Breast epithelium (tissue), 4 donors: ENCODE data around the gene MTUS2. TPM values are rescaled to one million over a fixed set of nuclear protein-coding genes. Genes with fewer than 3 reads are reported as not detected.

Experiments
- DNase-seq, 2 donors: peaks; one replicate each; pipeline ENCODE4 v3.0.0-alpha.2; 2019; ENCODE audit warnings: low spot score in 2 of 2
- H3K27ac ChIP-seq, 2 donors: fragments of 200-600 bp; sonication (generic) in 1 of 2; one replicate each; pipeline ENCODE4 v1.5.1; 2016 to 2019; ENCODE audit warnings: mild to moderate bottlenecking in 1 of 2
- H3K27me3 ChIP-seq, 2 donors: fragments of 200-600 bp; sonication (generic) in 1 of 2; one replicate each; pipeline versions ENCODE4 v1.5.1 to v1.6.0; 2017 to 2019; ENCODE audit warnings: control low read depth in 1 of 2, mild to moderate bottlenecking in 1 of 2
- H3K36me3 ChIP-seq: fragments of 200-600 bp; one replicate; pipeline ENCODE4 v1.5.1; 2019
- H3K4me1 ChIP-seq, 2 donors: fragments of 200-600 bp; sonication (generic); one replicate each; pipeline ENCODE4 v1.5.1; 2016 to 2019; ENCODE audit warnings: control low read depth in 1 of 2
- H3K4me3 ChIP-seq, 3 donors: fragments of 200-600 bp; sonication (generic); 1 replicate in 2 of 3; 2 replicates in 1 of 3; pipeline ENCODE4 v1.5.1; 2016 to 2019; ENCODE audit warnings: mild to moderate bottlenecking in 3 of 3, moderate library complexity in 2 of 3
- H3K9me3 ChIP-seq, 2 donors: fragments of 200-600 bp; sonication (generic) in 1 of 2; one replicate each; pipeline ENCODE4 v1.5.1; 2016 to 2019; ENCODE audit warnings: control low read depth in 1 of 2
- POLR2A ChIP-seq: fragments of 450-650 bp; IDR thresholded peaks from one replicate; pipeline ENCODE4 v1.6.1; 2016; ENCODE audit warnings: antibody characterized with exemption, mild to moderate bottlenecking, moderate library complexity
- POLR2AphosphoS5 ChIP-seq, 3 donors: sonication (generic); formaldehyde crosslinking; IDR thresholded peaks; one replicate each; pipeline ENCODE4 v1.6.1; 2017; ENCODE audit warnings: antibody characterized with exemption in 3 of 3
- intact Hi-C: fragments of 100-400 bp; cut with DNase I; formaldehyde crosslinking; loops from one replicate; pipeline ENCODE4 v1.15.1; 2023; ENCODE audit warnings: low total_unique reads
- total RNA-seq, 3 donors: library from RNA; depleted of rRNA; stranded (reverse); fragments of >200 nt; gene quantifications; one replicate each; pipeline ENCODE4 v1.1.0, GENCODE V29; 2016
- TF ChIP-seq, protein P1 (sequence below), 3 donors: fragments of 450-650 bp; IDR thresholded peaks; one replicate each; pipeline ENCODE4 v1.5.1; 2016 to 2017; ENCODE audit warnings: antibody characterized with exemption in 3 of 3, mild to moderate bottlenecking in 3 of 3, moderate library complexity in 3 of 3

MTUS2 gene
- total RNA-seq, 3 donors from 2014 or later = under 0.01 to 1.0 TPM; not detected in 1

DNA sequence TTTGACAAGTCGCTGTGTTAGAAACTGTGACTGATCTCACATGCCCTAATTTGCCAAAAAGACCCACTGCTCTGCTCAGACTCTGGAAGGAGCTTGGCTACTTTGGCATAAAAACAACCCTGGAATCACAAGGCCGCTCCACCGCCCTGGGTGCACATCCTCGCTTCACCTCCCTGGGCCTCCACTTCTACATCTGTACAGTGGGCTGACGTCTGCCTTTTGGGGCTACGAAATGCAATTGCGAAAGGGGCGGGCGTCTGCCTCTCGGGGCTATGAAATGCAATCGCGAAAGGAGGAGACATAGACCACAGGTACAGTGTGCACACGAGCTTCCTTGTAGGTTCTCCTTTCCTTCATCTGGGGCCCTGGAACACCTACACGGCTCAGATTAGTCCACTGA, 701.2 kb downstream of the MTUS2 start:
- DNase-seq = no peak
- no peaks in the 10 kb centered on the region for H3K36me3 ChIP-seq
- no peaks in the 10 kb centered on the region for H3K4me1 ChIP-seq
- H3K9me3 ChIP-seq = no peaks in the 10 kb centered on the region
- TF ChIP-seq POLR2AphosphoS5 (IDR thresholded peaks at IDR 0.05) (no peak), POLR2A (no peak)
- TF ChIP-seq, protein P1, sequence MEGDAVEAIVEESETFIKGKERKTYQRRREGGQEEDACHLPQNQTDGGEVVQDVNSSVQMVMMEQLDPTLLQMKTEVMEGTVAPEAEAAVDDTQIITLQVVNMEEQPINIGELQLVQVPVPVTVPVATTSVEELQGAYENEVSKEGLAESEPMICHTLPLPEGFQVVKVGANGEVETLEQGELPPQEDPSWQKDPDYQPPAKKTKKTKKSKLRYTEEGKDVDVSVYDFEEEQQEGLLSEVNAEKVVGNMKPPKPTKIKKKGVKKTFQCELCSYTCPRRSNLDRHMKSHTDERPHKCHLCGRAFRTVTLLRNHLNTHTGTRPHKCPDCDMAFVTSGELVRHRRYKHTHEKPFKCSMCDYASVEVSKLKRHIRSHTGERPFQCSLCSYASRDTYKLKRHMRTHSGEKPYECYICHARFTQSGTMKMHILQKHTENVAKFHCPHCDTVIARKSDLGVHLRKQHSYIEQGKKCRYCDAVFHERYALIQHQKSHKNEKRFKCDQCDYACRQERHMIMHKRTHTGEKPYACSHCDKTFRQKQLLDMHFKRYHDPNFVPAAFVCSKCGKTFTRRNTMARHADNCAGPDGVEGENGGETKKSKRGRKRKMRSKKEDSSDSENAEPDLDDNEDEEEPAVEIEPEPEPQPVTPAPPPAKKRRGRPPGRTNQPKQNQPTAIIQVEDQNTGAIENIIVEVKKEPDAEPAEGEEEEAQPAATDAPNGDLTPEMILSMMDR (IDR thresholded peaks at IDR 0.05) = no peak
- intact Hi-C loops = no loop called here
- H3K4me3 ChIP-seq = no peak overlapping the region
- H3K27ac ChIP-seq = peak overlapping the region in 1 of 2 donors; percentile 56
- H3K27me3 ChIP-seq = no peaks in the 10 kb centered on the region

DNA sequence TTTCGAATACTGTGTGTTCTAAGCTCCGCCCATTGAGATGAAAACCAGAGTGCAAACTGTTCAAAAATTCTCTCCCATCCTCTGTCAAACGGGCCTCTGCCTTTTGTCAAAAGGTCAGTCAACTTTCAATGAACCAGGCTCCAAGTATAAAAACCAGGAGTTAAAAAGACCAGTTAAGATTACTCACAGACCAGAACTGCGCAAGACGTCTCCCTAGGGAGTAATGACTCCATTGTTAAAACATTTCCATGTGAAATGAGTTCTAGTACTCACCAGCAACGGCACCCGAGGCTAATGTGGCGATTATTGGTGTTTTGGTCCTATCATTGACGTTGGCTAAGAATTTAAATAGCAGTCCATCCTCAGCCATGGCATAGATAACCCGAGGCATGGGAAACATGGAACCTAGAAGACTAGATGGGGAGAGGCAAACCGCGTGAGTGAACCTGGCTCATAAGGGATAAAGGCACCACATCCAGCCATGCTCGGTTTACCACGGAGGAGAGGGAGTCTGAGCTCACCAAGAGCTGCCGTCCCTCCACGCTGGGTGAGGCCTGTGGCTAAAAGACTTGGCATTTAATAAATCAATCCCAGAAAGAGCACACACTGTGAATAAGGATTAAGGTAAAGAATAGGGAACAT, 702.0 kb downstream of the MTUS2 start:
- no peaks in the 10 kb centered on the region for H3K36me3 ChIP-seq
- no peaks in the 10 kb centered on the region for H3K4me1 ChIP-seq
- H3K27me3 ChIP-seq = no peaks in the 10 kb centered on the region
- peak overlapping the region; percentile 56 to 81 for H3K27ac ChIP-seq
- no peaks in the 10 kb centered on the region for H3K9me3 ChIP-seq
- H3K4me3 ChIP-seq = no peak overlapping the region
- intact Hi-C loops = no loop called here
- TF ChIP-seq, protein P1 (IDR thresholded peaks at IDR 0.05) = no peak
- peak in 2 of 3 donors; percentile 15 to 35 for TF ChIP-seq POLR2AphosphoS5 (IDR thresholded peaks at IDR 0.05)
- no peak for TF ChIP-seq POLR2A
- no peak for DNase-seq

DNA sequence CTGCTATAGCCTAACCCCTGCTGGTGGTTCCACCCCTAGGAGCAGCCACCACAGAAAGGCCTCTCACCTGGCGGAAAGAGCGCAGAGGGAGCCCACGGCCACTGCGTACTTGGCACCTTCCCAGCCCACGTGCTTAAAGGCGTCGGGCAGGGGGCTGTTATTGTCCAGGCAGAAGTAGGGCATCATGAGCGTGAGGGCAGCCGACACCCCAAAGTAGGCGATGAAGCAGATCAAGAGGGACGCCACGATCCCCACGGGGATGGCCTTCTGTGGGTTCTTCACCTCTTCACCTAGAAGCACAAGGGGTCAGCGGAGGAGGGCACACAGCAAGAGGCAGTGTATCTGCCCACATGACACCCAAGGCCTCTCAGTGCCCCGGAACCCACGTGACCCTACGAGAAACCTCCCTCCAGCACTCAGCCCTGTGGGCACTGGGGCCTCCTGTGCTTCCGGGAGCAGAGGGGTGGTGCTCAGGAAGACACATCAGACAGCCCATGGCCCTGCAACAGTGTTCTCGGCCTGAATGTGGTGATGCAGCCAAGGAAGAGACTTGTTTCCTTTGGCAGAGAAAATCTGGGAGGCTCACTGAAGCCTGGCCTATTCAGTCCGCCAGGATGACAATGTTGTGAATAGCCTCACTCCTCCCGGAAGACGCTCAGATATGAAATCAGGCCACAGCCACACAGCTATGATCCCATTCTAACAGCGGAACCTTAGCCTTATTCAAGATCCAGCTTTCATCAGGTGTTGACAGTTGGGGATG, 703.2 kb downstream of the MTUS2 start:
- Histone ChIP-seq H3K4me3 (no peak overlapping the region), H3K36me3 (peaks cover 5% of the 10 kb centered on the region), H3K27me3 (no peaks in the 10 kb centered on the region), H3K27ac (peak overlapping the region in 1 of 2 donors; percentile 81), H3K9me3 (no peaks in the 10 kb centered on the region), H3K4me1 (no peaks in the 10 kb centered on the region)
- intact Hi-C loops = no loop called here
- DNase-seq = no peak
- TF ChIP-seq POLR2AphosphoS5 (IDR thresholded peaks at IDR 0.05) (no peak), POLR2A (no peak)
- TF ChIP-seq, protein P1 (IDR thresholded peaks at IDR 0.05) = no peak

DNA sequence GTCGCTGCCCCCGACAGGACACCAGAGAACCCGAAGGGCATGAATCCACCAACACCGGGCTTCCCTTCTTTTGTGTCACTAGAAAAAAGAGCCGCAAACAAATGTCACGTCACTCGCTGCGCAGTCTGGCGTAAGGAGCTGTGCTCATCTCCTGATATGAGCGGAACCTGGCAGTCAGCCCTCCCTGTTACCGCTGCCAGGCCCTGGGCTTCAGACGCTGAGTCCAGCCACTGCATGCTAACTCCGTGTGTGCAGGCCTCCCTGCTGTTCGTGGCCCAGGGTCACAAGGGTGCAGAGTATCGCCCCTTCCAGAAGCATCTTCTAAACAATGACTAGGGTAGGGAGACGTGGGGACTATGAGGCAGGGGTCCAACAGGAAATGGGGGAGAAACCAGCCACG, 704.0 kb downstream of the MTUS2 start:
- no peak overlapping the region for H3K4me3 ChIP-seq
- TF ChIP-seq POLR2AphosphoS5 (IDR thresholded peaks at IDR 0.05) (no peak), POLR2A (no peak)
- TF ChIP-seq, protein P1 (IDR thresholded peaks at IDR 0.05) = no peak
- intact Hi-C loops = no loop called here
- H3K27ac ChIP-seq = no peak overlapping the region
- DNase-seq = no peak
- H3K4me1 ChIP-seq = no peaks in the 10 kb centered on the region
- no peaks in the 10 kb centered on the region for H3K9me3 ChIP-seq
- peaks cover 6% of the 10 kb centered on the region for H3K36me3 ChIP-seq
- H3K27me3 ChIP-seq = no peaks in the 10 kb centered on the region

DNA sequence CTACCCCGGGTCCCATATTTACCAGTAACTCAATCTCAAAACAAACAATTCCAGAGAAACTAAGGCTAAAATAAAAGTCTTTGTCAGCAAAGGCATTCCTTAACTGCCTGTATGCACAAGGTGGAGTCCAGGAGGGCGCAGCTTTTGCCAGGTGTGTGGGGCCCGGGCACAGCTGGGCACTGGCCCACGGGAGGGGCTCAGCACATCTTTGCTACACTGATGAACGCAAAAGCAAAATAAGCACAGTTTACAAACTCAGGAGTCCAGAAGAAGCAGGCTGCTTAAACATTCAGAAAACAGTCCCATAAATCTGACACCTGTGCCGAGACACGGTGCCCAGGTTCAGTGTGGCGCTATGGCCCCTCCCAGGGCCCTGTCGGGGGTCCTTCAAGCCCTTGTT, 704.5 kb downstream of the MTUS2 start:
- Histone ChIP-seq H3K36me3 (peaks cover 6% of the 10 kb centered on the region), H3K27ac (no peak overlapping the region), H3K4me1 (no peaks in the 10 kb centered on the region), H3K4me3 (no peak overlapping the region), H3K27me3 (no peaks in the 10 kb centered on the region), H3K9me3 (no peaks in the 10 kb centered on the region)
- TF ChIP-seq, protein P1 (IDR thresholded peaks at IDR 0.05) = no peak
- TF ChIP-seq POLR2A = no peak
- no peak for TF ChIP-seq POLR2AphosphoS5 (IDR thresholded peaks at IDR 0.05)
- intact Hi-C loops = no loop called here
- no peak for DNase-seq
